HepG2 (cell line): Measurements from ENCODE around the gene SLC25A17. TPM values are rescaled to one million over a fixed set of nuclear protein-coding genes. Genes with fewer than 3 reads are reported as not detected.

Experiments
- CBX5 ChIP-seq: sonication (generic); formaldehyde crosslinking; IDR thresholded peaks from 2 replicates; pipeline ENCODE4 v1.4.0; 2020; ENCODE audit warnings: missing genetic modification reagents, borderline replicate concordance
- CHD2 ChIP-seq: IDR thresholded peaks from 2 replicates; pipeline ENCODE4 v1.6.1; 2011; ENCODE audit warnings: low read depth, low read length, improper control_type of control experiment
- DRAP1 ChIP-seq: IDR thresholded peaks from 2 replicates; pipeline ENCODE4 v1.6.1; 2016; ENCODE audit warnings: missing genetic modification reagents, missing compliant biosample characterization
- FUBP1 ChIP-seq: sonication (generic); formaldehyde crosslinking; IDR thresholded peaks from 2 replicates; pipeline ENCODE4 v1.5.1; 2020; ENCODE audit warnings: missing genetic modification reagents, mild to moderate bottlenecking, borderline replicate concordance
- IKZF1 ChIP-seq: fragments of 450-650 bp; IDR thresholded peaks from 2 replicates; pipeline ENCODE4 v1.7.1; 2016
- ISL2 ChIP-seq: sonication (generic); formaldehyde crosslinking; IDR thresholded peaks from 2 replicates; pipeline ENCODE4 v1.5.0; 2020; ENCODE audit warnings: missing genetic modification reagents
- MBNL3 ChIP-seq: fragments of 250-450 bp; sonication (Bioruptor Pico); conservative IDR thresholded peaks from 2 replicates; pipeline ENCODE4 v1.8.0; 2022; ENCODE audit warnings: mild to moderate bottlenecking, inconsistent platforms
- MLLT10 ChIP-seq: sonication (generic); formaldehyde crosslinking; IDR thresholded peaks from 2 replicates; pipeline ENCODE4 v1.4.0; 2020; ENCODE audit warnings: missing genetic modification reagents
- RBM22 ChIP-seq: fragments of 200-400 bp; formaldehyde crosslinking; optimal IDR thresholded peaks from 2 replicates; pipeline ENCODE3; 2017; ENCODE audit warnings: mild to moderate bottlenecking, low read length, moderate library complexity
- RERE ChIP-seq: IDR thresholded peaks from 2 replicates; pipeline ENCODE4 v1.6.1; 2016; ENCODE audit warnings: low read depth, missing genetic modification reagents, missing compliant biosample characterization
- SMAD1 ChIP-seq: sonication (generic); formaldehyde crosslinking; IDR thresholded peaks from 2 replicates; pipeline ENCODE4 v1.4.0; 2020; ENCODE audit warnings: missing genetic modification reagents, low read depth, mild to moderate bottlenecking, borderline replicate concordance
- SMYD3 ChIP-seq: sonication (generic); formaldehyde crosslinking; IDR thresholded peaks from 2 replicates; pipeline ENCODE4 v1.8.1; 2023; ENCODE audit warnings: mild to moderate bottlenecking, missing genetic modification reagents
- SOX6 ChIP-seq, 2 experiments: fragments of 450-650 bp in 1 of 2; sonication (generic) in 1 of 2; formaldehyde crosslinking in 1 of 2; IDR thresholded peaks; 2 replicates each; pipeline versions ENCODE4 v1.4.0 to v1.6.1; 2017 to 2020; ENCODE audit warnings: antibody characterized with exemption in 1 of 2, mild to moderate bottlenecking in 1 of 2, missing genetic modification reagents in 1 of 2
- TFDP2 ChIP-seq: sonication (generic); formaldehyde crosslinking; IDR thresholded peaks from 2 replicates; pipeline ENCODE4 v1.4.0; 2020; ENCODE audit warnings: missing genetic modification reagents
- YY1 ChIP-seq: IDR thresholded peaks from 2 replicates; pipeline ENCODE4 v1.6.1; 2011; ENCODE audit warnings: low read length, low read depth, moderate library complexity, mild to moderate bottlenecking; ENCODE audit not compliant: insufficient read depth, insufficient replicate concordance
- ZFP36L1 ChIP-seq: sonication (generic); formaldehyde crosslinking; IDR thresholded peaks from 2 replicates; pipeline ENCODE4 v1.8.0; 2022; ENCODE audit warnings: mild to moderate bottlenecking, missing genetic modification reagents, moderate library complexity
- ZNF431 ChIP-seq: sonication (generic); formaldehyde crosslinking; IDR thresholded peaks from 2 replicates; pipeline ENCODE4 v1.9.0; 2022; ENCODE audit warnings: missing genetic modification reagents, low read depth, mild to moderate bottlenecking, borderline replicate concordance
- ZNF501 ChIP-seq: sonication (generic); formaldehyde crosslinking; IDR thresholded peaks from 2 replicates; pipeline ENCODE4 v1.5.1; 2020; ENCODE audit warnings: mild to moderate bottlenecking, moderate library complexity, missing genetic modification reagents
- ZNF616 ChIP-seq: sonication (generic); formaldehyde crosslinking; IDR thresholded peaks from 2 replicates; pipeline ENCODE4 v1.5.0; 2020; ENCODE audit warnings: low read depth, mild to moderate bottlenecking, missing genetic modification reagents
- ZNF772 ChIP-seq: sonication (generic); formaldehyde crosslinking; IDR thresholded peaks from 2 replicates; pipeline ENCODE4 v1.5.0; 2020; ENCODE audit warnings: mild to moderate bottlenecking, missing genetic modification reagents
- polyA plus RNA-seq, 8 experiments: library from polyadenylated mRNA; depleted of rRNA in 3 of 8; stranded (reverse) in 7 of 8; unstranded in 1 of 8; fragments of >200 nt; fragmentation: Illumina TruSeq in 4 of 8; extraction: Trizol in 4 of 8; gene quantifications; 2 replicates each; pipeline versions ENCODE4 v1.2.1 to v1.2.3, GENCODE V29; 2011 to 2016; ENCODE audit warnings: low read depth in 4 of 8, missing spikeins in 1 of 8, mixed read lengths in 1 of 8; ENCODE audit not compliant: insufficient read depth in 1 of 8
- total RNA-seq, 5 experiments: library from RNA; depleted of rRNA; stranded (reverse); fragments of >200 nt; fragmentation: Illumina TruSeq; extraction: Trizol; gene quantifications; 2 replicates each; pipeline ENCODE4 v1.2.3, GENCODE V29; 2016; ENCODE audit warnings: low read depth in 1 of 5

The SLC25A17 gene
- total and polyA plus RNA-seq, 2 of the 13 experiments (the other 11 are each of a cell fraction or from before 2014, with no cell fraction given): 15.7 to 27.9 TPM

- TF ChIP-seq SOX6 (IDR thresholded peaks at IDR 0.05) (no peak), SOX6 (CRISPR knock-in tag; IDR thresholded peaks at IDR 0.05) (peak; percentile 37; the same call in 1 of the 2 replicates), ZFP36L1 (CRISPR knock-in tag) (peak; percentile 95), CHD2 (no peak), RBM22 (no peak), RERE (CRISPR knock-in tag) (0 out of 2 replicates have a peak, but pooled peaks have one; percentile 10), MLLT10 (CRISPR knock-in tag) (no peak), DRAP1 (peak; percentile 61), ZNF501 (CRISPR knock-in tag) (peak; percentile 99), YY1 (peak; percentile 27), MBNL3 (CRISPR knock-in tag) (no peak), CBX5 (CRISPR knock-in tag) (peak; percentile 10; the same call in 1 of the 2 replicates), ZNF616 (CRISPR knock-in tag) (no peak), ISL2 (CRISPR knock-in tag) (peak; percentile 40; the same call in 1 of the 2 replicates), IKZF1 (no peak), ZNF431 (no peak), FUBP1 (CRISPR knock-in tag) (0 out of 2 replicates have a peak, but pooled peaks have one; percentile 54), TFDP2 (CRISPR knock-in tag) (peak; percentile 89), ZNF772 (CRISPR knock-in tag) (peak; percentile 88), SMAD1 (CRISPR knock-in tag) (no peak), SMYD3 (CRISPR knock-in tag) (peak; percentile 3; the same call in 1 of the 2 replicates)
These were observed 37.6 kb upstream of the SLC25A17 start, which contains the start of the genes ST13 and XPNPEP3 (continued) for GRCh38 chr22:40856513-40857308.
